DMS 273 (cell line): ENCODE data around the gene HMCES.

ENCODE experiments used
- DNase-seq: peaks from one replicate; lab custom pipeline; 2025; ENCODE audit not compliant: unreplicated experiment; lab: John Stamatoyannopoulos, UW

The HMCES gene, protein sequence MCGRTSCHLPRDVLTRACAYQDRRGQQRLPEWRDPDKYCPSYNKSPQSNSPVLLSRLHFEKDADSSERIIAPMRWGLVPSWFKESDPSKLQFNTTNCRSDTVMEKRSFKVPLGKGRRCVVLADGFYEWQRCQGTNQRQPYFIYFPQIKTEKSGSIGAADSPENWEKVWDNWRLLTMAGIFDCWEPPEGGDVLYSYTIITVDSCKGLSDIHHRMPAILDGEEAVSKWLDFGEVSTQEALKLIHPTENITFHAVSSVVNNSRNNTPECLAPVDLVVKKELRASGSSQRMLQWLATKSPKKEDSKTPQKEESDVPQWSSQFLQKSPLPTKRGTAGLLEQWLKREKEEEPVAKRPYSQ

DNA sequence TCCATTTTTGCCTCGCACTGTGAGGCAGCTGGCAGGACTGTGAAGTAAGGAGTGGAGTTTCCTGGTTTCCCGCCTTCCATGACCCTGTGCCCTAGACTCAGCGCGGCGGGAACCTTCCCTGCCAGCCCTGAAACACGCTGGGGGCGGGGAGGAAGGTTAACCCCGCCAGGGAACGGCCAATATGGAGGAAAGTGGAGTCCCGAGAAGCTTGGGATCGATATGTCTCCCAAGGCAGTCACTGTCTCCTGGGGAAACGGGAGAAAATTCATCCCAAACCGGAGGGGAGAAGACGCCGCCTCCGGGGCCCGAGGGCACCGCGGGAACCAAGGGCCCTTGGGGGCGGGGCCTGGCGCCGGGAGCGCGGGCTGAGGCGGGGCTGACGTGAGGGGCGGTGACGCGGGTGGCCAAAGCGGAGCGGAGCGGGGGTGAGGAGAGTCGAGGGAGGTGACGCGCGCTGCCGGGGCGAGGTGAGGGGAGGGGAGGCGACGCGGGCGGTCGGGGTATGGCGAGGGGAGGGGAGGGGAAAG is at the start of gene HMCES:
HMCES (plus strand) TSS at position 432 of the 527 bp plus-strand sequence. CDS start 863 bp downstream, outside the sequence.
- peak; percentile 98 for DNase-seq

DNA sequence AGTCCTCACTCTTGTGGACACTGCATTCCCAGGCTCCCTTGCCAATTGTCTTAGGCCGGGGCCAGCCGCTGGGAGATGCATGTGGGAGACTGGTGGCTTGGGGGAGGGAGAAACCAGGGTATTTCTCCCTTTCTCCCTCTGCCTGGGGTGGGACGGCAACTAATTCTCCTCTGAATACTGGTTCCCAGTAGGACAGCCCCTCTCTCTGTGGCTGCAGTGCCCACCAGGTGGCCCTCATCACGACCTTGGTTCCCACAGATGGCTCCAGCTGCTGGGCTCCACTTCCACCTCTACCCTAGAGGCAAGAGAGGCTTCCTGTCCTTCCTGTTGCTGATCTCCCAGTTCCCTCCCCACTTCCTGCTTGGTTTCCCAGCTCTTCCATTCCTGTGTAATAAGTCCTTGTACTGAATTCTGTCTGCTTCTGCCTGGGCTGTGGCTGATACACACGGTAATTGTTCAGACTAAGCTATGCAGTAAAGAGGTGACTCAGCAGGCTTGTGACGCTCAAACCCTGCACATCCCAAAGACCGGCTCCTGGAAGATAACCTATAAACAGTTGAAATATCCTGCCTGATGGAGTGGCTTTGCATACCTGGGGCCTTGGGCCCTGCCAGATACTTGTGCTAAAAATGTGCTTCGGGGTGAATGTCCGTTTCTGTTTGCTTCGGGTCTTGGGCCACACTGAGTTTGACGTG is 49.6 kb upstream of the HMCES start:
- peak; percentile 53 for DNase-seq

DNA sequence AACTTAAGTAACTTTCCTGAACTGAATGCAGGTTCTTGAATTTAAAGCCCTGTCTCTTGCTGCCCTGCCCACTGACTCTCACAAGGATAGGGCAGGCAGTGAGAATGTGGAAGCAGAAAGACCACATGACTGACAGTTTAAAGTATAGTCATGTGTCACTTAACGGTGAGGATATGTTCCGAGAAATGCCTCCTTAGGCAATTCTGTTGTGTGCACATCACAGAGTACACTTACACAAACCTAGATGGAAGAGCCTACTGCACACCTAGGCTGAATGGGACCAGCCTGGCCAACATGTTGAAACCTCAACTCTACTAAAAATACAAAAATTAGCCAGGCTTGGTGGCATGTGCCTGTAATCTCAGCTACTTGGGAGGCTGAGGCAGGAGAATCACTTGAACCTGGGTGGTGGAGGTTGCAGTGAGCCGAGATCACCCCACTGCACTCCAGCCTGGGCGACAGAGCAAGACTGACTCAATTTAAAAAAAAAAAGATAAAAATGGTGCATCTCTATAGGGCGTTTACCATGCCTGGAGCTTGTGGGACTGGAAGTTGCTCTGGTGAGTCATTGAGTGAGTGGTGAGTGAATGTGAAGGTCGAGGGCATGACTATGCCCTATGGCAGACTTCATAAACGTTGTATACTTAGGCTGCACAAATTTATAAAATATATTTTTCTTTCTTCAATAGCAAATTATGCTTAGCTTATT is 48.2 kb upstream of the HMCES start:
- DNase-seq: no peak

DNA sequence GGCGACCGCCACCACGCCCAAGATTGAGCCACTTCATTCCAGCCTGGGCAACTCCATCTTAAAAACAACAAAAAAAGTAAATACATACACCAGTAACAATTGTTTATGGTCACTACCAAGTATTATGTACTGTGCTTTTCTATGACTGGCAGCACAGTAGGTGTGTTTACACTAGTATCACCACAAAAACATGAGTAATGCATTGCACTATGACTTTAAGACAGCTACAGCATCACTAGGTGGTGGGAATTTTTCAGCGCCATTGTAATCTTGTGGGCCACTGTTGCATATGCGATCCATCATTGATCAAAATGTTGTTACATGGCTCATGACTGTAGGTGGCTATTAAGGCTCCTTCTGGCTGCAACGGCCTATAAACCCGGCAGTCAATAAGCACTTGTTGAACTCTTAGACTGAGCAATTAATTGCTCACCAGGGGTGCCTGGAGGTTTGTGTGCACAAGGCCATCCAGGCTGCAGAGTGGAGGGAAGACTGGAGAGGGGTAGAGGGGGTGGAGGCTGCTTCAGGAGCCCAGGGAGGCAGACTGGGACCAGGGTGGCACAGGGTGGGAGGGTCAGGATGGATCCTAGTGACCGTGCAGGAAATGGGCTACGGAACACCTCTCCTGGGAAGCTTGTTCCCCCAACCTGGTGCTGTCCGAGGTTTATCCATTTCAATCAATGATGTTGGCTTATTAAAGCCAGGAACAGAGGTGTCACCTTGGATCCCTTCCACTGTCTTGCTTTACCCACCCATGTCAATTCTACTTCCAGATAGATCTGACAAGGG is 47.1 kb upstream of the HMCES start:
- DNase-seq: no peak

DNA sequence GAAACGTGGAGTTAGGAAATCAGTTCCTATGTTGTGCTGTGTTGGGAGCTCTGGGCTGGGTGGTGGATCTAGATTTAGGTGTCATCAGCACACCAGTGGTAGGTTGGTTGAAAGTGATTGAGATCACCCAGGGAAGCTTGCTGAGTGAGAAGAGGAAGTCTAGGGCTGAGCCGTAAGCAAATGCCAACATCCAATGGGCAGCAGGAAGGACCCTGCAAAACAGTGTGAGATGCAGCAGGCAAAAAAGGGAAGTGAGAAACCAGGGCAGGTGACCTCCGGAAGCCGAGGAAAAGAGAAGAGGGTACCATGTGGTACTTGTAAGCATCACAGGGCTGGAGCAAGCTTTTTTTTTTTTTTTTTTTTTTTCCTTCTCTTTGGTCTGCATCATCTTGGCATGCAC is 45.1 kb upstream of the HMCES start:
- no peak for DNase-seq

DNA sequence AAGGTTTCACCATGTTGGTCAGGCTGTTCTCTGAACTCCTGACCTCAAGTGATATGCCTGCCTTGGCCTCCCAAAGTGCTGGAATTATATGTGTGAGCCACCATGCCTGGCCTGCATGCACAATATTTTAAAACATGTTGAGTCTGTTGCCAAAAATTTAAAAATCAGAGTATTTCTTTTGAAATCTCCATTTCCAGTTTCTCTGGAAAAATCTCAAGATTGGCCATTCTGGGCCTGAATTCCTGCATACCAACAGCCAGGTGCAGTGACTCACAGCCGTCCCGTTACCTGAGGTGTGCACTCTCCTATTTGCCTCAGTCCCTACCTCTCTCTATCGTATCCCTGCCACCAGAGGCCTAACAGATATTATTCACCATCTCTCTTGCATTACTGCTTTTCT is 44.2 kb upstream of the HMCES start:
- DNase-seq: no peak

DNA sequence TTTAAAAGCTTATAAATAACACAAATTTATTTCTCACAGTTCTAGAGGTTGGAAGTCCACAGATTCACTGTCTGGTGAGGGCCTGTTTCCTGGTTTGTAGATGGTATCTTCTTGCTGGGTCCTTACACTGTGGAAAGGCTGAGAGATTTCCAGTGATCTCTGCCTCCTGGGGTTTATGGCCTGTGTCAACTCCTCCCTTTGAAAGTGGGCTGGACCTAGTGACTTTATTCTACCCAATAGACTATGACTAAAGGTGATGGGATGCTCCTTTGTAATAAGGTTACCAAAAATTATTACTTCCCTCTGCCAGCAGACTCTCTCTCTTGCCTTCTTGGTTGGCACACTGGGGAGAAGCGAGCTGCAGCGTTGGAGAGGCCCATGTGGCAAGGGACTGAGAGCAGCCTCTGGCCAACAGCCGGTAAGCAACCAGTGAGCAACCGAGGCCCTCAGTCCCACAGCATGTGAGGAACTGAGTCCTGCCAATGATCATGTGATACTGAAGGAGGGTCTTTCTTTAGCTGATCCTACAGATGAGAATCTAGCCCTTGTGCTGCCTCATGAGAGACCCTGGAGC is 43.2 kb upstream of the HMCES start:
- DNase-seq: no peak

DNA sequence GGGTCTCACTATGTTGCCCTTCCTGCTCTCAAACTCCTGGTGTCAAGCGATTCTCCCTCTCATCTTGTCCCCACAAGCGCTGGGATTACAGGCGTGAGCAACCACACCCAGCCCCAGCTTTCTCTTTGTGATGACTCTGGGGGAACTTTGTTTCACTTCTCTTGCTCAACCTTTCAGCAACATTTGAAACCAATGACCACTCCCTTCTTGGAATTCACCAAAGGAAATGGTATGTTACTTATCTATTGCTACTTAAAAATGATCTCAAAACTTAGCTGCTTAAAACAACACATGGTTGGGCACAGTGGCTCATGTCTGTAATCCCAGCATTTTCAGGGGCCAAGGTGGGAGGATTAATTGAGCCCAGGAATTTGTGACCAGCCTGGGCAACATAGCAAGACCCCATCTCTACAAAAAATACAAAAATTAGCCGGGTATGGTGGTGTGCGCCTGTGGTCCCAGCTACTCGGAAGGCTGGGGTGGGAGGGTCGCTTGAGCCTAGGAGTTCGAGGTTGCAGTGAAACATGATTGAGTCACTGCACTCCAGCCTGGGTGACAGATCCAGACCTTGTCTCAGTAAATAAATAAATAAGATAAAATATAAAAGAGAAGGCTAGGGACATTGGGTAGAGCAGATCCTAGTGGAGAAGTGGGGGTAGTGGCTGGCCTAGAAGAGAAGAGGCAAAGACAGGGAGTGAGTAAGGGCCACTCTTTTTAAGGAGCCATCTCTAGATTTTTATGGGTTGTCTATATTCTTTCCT is 39.5 kb upstream of the HMCES start:
- DNase-seq: no peak

DNA sequence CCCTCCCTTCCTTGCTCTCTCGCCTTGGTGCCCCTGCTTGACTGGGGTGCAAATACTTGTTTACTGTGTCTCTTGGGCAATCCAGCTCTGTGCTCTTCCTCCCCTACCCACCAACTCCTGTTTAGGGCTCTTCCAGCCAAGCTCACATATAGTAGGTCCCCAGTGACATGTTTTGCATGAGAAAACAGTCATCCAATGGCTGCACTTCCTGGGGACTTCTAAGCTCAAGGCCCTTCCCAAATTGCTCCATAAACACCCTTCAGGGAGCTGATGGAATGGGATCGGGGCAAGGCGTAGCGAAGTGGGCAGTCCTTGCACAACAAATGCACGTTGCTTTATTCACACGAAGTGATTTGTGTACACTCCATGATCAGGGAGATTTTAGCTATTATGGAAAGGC is 38.7 kb upstream of the HMCES start:
- no peak for DNase-seq

DNA sequence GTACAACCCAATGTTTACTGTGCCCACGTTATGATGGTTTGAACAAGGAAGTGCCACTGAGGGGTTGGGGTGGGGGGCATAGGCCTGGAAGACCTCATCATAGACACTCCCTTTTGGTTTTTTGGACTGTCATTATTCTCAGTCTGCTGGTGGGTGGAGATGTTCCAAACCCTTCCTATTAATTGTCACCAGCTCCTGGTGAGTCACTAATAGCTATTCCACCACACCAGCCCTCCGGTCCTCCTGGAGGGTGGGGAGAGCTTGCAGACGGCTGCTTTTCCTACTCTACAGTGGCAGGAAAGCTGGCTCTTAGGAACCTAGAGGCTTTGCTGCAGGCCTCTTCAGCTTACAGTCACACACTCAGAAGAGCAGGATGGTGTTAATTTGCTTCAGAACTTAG is 38.2 kb upstream of the HMCES start:
- DNase-seq: no peak

DNA sequence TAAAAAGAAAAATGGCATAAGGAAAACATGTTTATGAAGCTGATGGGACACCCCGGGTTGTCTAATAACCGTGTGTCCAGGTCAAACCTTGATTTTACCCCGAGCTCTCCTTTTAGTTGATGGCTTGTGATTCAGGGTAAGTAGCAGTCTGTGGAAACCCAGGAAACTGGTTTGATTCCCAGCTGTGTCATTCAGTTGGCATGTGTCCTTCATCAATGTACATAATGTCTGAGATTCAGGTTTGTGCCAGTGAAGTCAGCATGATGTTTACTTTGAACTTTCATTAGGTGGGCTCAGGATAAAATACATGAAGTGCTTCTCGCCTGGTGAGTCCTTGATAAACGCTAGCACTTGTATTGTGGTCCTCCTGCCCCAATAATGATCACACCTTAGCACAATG is 33.5 kb upstream of the HMCES start:
- no peak for DNase-seq

DNA sequence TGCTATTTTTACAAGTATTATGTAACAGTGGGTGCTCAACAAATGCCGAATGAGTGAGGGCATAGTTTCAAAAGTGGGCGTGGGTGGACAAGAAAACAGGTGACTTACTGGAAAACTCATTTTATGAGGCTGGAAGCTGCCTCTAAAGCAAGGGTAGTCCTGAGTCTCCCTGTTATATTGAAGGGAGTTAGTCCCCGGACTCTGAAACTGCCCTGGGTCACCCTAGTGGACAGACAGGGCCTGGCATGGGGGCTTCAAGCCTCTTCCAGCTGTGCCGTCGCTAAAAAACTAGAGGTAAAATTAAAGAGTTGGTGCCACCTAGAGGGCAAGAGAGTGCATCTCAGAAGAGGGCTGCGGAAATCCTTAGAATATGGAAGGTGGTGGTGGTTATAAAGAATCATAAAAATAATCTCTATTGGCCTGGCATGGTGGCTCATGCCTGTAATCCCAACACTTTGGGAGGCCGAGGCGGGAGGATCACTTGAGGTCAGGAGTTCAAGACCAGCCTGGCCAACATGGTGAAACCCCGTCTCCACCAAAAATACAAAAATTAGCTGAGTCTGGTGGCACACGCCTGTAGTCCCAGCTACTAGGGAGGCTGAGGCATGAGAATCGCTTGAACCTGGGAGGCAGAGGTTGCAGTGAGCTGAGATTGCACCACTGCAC is 32.9 kb upstream of the HMCES start:
- peak; percentile 98 for DNase-seq

DNA sequence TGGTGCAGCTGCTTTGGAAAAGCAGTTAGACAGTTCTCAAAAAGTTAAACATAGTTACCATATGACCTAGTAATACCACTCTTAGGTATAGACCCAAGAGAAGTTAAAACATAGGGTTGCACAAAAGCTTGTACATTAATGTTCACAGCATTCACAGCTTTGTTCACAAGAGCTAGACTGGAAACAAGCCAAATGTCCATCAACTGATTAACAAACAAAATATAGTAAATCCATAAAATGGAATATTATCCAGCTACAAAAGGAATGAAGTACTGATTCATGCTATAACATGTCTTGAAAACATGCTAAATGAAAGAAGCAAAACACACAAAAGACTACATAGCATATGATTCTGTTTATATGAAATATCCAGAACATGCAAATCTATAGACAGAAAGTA is 32.0 kb upstream of the HMCES start:
- DNase-seq: no peak

DNA sequence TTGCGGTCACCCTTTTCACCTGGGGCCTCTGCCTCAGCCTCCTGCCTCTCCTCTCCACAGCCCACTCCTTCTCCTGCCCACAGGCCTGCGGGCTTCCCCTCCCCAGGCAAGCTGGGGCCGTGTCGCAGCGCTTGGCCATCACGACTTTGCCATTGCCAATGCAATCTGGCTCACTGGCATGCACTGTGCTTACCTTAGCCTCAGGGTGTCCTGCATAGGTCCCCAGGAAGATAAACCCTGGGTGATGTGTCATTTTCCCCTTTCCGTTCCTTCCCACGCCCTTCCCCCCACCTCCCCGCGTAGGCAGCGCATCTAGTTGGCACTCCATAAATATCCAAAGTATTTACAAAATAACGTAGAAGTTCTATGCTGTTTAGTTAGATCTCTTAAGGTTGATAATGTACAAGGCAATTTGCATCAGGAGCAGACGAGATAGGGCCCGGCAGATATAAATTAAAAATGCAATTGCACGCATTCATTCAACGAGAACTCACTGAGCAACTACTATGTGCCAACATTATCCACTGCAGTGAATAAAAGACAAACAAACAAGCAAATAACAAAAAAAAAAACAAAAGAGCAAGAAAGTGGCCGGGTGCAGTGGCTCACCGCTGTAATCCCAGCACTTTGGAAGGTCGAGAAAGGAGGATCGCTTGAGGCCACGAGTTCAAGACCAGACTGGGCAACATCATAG is 30.2 kb upstream of the HMCES start:
- no peak for DNase-seq

DNA sequence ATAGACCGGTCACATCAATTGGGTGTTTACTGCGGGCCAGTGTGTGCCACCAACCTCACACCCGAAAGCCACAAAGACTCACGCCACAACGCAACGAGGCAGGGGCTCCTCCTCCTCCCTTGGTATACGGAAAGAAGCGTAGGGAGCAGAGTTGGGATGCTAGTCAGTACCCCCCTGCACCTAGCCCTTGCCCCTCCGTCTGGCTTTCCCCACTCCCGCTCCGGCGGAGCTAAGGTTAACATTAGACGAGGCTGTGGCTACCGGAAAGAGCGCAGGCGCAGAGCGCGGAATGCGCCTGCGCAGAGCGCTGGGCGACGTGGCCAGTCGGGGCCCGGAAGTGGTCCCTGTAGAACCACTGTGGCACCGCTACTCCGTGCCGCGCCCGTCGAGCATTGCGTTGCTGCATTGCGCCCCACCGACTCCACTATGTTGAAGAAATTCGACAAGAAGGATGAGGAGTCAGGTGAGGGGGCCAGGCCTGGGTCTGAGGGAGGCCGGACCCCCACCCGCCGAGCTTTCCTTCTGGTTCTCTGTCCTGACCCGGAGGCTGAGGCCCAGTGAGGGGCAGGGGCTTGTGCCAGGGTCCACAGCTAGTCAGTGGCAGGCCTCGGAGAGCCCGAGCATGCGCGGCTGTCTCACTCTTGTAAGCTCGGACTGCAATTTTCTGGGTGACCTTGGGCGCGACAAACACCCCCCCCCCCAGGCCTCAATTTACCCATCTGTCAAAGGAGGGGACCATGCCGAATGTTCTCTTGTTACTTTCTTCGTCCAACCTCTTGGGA is 29.2 kb upstream of the HMCES start, which contains the start of gene COPG1:
COPG1 (plus strand) TSS at position 323 of the 782 bp plus-strand sequence; CDS start at position 427, 104 bp downstream.
- peak; percentile 98 for DNase-seq

DNA sequence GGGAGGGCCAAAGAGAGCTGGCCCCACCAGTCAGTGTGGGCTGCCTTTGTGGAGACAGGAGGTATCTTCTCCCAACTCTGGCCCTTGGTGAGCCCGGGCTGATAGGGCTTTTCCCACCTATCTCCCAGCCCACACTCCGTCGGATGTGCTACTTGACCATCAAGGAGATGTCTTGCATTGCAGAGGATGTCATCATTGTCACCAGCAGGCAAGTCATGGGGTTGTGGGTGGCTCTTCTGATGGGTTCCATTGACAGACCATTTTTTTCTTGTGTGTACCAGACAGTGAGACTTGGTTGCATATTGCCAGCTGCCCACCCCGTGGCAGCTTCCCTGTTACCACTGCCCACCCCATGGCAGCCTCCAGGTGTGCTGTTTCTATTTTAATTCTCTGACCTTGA is 25.9 kb upstream of the HMCES start:
- no peak for DNase-seq

DNA sequence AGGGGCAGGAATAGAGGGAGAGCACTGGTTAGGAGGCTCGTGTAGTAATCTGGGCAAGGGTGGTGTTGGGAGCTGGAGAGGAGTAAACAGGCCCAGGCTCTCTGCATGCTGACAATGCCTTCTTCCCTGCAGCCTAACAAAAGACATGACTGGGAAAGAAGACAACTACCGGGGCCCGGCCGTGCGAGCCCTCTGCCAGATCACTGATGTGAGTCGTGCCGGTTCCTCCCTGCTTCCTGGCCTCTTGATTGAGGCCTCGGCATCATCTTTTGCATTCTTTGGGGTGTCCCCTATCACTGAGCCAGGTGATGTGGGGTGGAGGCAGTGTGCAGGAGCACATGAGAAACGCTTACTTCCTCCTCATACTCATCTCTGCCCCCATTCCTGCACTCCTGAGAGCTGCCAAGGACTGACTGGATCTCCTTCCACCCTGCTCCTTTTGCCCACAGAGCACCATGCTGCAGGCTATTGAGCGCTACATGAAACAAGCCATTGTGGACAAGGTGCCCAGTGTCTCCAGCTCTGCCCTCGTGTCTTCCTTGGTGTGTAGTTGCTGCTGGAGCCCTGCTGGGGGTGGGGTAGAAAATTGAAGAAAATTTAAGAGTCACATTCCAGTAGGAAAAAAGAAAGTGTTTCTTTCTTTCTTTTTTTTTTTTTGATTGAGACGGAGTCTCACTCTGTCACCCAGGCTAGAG is 24.0 kb upstream of the HMCES start:
- no peak for DNase-seq
